K562 (cell line): ENCODE measurements around the gene IL7R. TPM values are rescaled to one million over a fixed set of nuclear protein-coding genes. Genes with fewer than 3 reads are reported as not detected.

Experiments
- ATAC-seq: fragments of 200-7000 bp; cut with Tn5 transposase; 3 replicates; pipeline ENCODE4 v1.9.1; 2020; ENCODE audit warnings: moderate library complexity
- BruUV-seq: library from RNA; stranded (reverse); fragments of 400-500 nt; replicated peaks from 2 replicates; lab custom pipeline; 2021; lab: Mats Ljungman, UMichigan
- CTCF ChIA-PET: fragments of 300-600 bp; formaldehyde crosslinking; extraction: SDS; loops from one replicate; lab custom pipeline; 2021; ENCODE audit warnings: low intra/inter-chr PET ratio; lab: Yijun Ruan, JAX
- POLR2A ChIA-PET: fragments of 300-600, 350-650 bp; sonication (Branson Sonifier 250); formaldehyde crosslinking; extraction: SDS; loops from one replicate; lab custom pipeline; 2021; ENCODE audit warnings: antibody characterized with exemption, inconsistent platforms; lab: Yijun Ruan, JAX
- DNase-seq, 4 experiments: peaks; one replicate each; pipeline versions ENCODE4 v3.0.0 to v3.0.0-alpha.2; 2011 to 2018; ENCODE audit warnings: low spot score in 3 of 4, mixed read lengths in 3 of 4; ENCODE audit errors: extremely low read depth in 1 of 4
- FAIRE-seq: peaks from 2 replicates; lab custom pipeline; 2011; peaks lifted over from hg19 to GRCh38; lab: Jason Lieb, UNC
- H2AFZ ChIP-seq: 2 replicates; pipeline ENCODE4 v1.6.0; 2011; ENCODE audit warnings: low read depth, low read length, control low read depth, inconsistent platforms
- H3K27ac ChIP-seq: fragments of 200-600 bp; 3 replicates; pipeline ENCODE4 v1.8.0; 2011; ENCODE audit warnings: low read depth, mild to moderate bottlenecking, control low read depth, inconsistent platforms, low read length, moderate library complexity, mixed read lengths; ENCODE audit errors: extremely low read depth
- H3K27me3 ChIP-seq, 2 experiments: fragments of 300-600 bp in 1 of 2; 2 replicates in 1 of 2; 3 replicates in 1 of 2; pipeline versions ENCODE4 v1.6.0 to v1.8.0; 2011; ENCODE audit warnings: inconsistent platforms in 2 of 2, low read length in 2 of 2, mild to moderate bottlenecking in 1 of 2, mixed read lengths in 1 of 2, moderate library complexity in 1 of 2; ENCODE audit not compliant: control insufficient read depth in 2 of 2, insufficient read depth in 2 of 2
- H3K36me3 ChIP-seq: fragments of 300-600 bp; 3 replicates; pipeline ENCODE4 v1.8.0; 2011; ENCODE audit warnings: mild to moderate bottlenecking, low read length, inconsistent platforms; ENCODE audit not compliant: control insufficient read depth, insufficient read depth
- H3K4me1 ChIP-seq, 2 experiments: fragments of 200-600 bp in 1 of 2; replicated peaks in 1 of 2; 2 replicates in 1 of 2; 3 replicates in 1 of 2; pipeline versions ENCODE4 v1.5.1 to v1.8.0; 2011; ENCODE audit warnings: inconsistent platforms in 2 of 2, low read length in 2 of 2, mild to moderate bottlenecking in 1 of 2, mixed read lengths in 1 of 2, moderate library complexity in 1 of 2; ENCODE audit not compliant: control insufficient read depth in 2 of 2, insufficient read depth in 2 of 2
- H3K4me2 ChIP-seq: 2 replicates; pipeline ENCODE4 v1.6.1; 2011; ENCODE audit warnings: low read length, control low read depth, inconsistent platforms, mixed read lengths; ENCODE audit not compliant: insufficient read depth
- H3K4me3 ChIP-seq: fragments of 200-600 bp; sonication (generic), shearing (Covaris generic); 2 replicates; pipeline ENCODE4 v1.5.1; 2016; ENCODE audit warnings: control low read depth, inconsistent platforms
- H3K79me2 ChIP-seq: fragments of 200-600 bp; 3 replicates; pipeline ENCODE4 v1.8.0; 2011; ENCODE audit warnings: low read length, inconsistent platforms; ENCODE audit not compliant: control insufficient read depth, insufficient read depth
- H3K9ac ChIP-seq, 2 experiments: 2 replicates each; pipeline versions ENCODE4 v1.6.0 to v1.6.1; 2011; ENCODE audit warnings: low read depth in 2 of 2, low read length in 2 of 2, control low read depth in 1 of 2, inconsistent platforms in 1 of 2, mild to moderate bottlenecking in 1 of 2, mixed read lengths in 1 of 2; ENCODE audit not compliant: insufficient read depth in 1 of 2
- H3K9me1 ChIP-seq: one replicate; pipeline ENCODE4 v1.6.0; 2011; ENCODE audit warnings: inconsistent platforms, mild to moderate bottlenecking, low read length, moderate library complexity; ENCODE audit not compliant: control insufficient read depth, insufficient read depth
- H3K9me3 ChIP-seq: replicated peaks from 2 replicates; pipeline ENCODE4 v1.5.1; 2011; ENCODE audit warnings: low read depth, low read length, inconsistent platforms; ENCODE audit not compliant: control insufficient read depth, insufficient read depth
- H4K20me1 ChIP-seq: replicated peaks from 2 replicates; pipeline ENCODE4 v1.6.1; 2011; ENCODE audit warnings: low read length, inconsistent platforms, mixed read lengths; ENCODE audit not compliant: control insufficient read depth, insufficient read depth
- CBFA2T2 ChIP-seq: fragments of 450-650 bp; conservative IDR thresholded peaks from 2 replicates; pipeline ENCODE4 v1.6.1; 2017; ENCODE audit warnings: mild to moderate bottlenecking
- EWSR1 ChIP-seq: fragments of 450-650 bp; IDR thresholded peaks from 2 replicates; pipeline ENCODE4 v1.6.1; 2018; ENCODE audit warnings: borderline replicate concordance, mild to moderate bottlenecking, low read depth, moderate library complexity; ENCODE audit not compliant: partially characterized antibody
- GABPB1 ChIP-seq: sonication (generic); formaldehyde crosslinking; IDR thresholded peaks from 2 replicates; pipeline ENCODE4 v1.8.0; 2022; ENCODE audit warnings: mild to moderate bottlenecking, missing genetic modification reagents
- HIVEP1 ChIP-seq: fragments of 250-450 bp; sonication (Bioruptor Pico); IDR thresholded peaks from 2 replicates; pipeline ENCODE4 v1.4.0; 2020; ENCODE audit warnings: mild to moderate bottlenecking
- MBD2 ChIP-seq: sonication (generic); IDR thresholded peaks from 2 replicates; pipeline ENCODE4 v1.6.1; 2016; ENCODE audit warnings: low read depth, borderline replicate concordance
- NBN ChIP-seq: fragments of 450-650 bp; IDR thresholded peaks from 2 replicates; pipeline ENCODE4 v1.6.1; 2016; ENCODE audit warnings: low read depth, mild to moderate bottlenecking
- NCOA4 ChIP-seq: fragments of 450-650 bp; IDR thresholded peaks from 2 replicates; pipeline ENCODE4 v1.6.1; 2018; ENCODE audit warnings: mild to moderate bottlenecking; ENCODE audit not compliant: partially characterized antibody
- NFE2L1 ChIP-seq: fragments of 450-650 bp; IDR thresholded peaks from 2 replicates; pipeline ENCODE4 v1.6.1; 2016; ENCODE audit warnings: missing genetic modification characterization, low read depth, mild to moderate bottlenecking, missing compliant biosample characterization, moderate library complexity, borderline replicate concordance
- POLR3A ChIP-seq: IDR thresholded peaks from 2 replicates; pipeline ENCODE4 v1.6.1; 2011; ENCODE audit warnings: borderline replicate concordance, mild to moderate bottlenecking, moderate library complexity; ENCODE audit not compliant: insufficient read length, insufficient read depth; ENCODE audit errors: extremely low read depth
- PTRF ChIP-seq: fragments of 450-650 bp; IDR thresholded peaks from 2 replicates; pipeline ENCODE4 v1.6.1; 2016; ENCODE audit warnings: mild to moderate bottlenecking, missing genetic modification characterization, missing compliant biosample characterization
- ZKSCAN3 ChIP-seq: fragments of 250-450 bp; sonication (Bioruptor Pico); IDR thresholded peaks from 2 replicates; pipeline ENCODE4 v1.4.0; 2020
- ZNF134 ChIP-seq: fragments of 250-450 bp; sonication (Bioruptor Pico); conservative IDR thresholded peaks from 2 replicates; pipeline ENCODE4 v1.4.0; 2020
- ZNF41 ChIP-seq: fragments of 250-450 bp; sonication (Bioruptor Pico); conservative IDR thresholded peaks from 2 replicates; pipeline ENCODE4 v1.4.0; 2020; ENCODE audit warnings: mild to moderate bottlenecking
- ZNF764 ChIP-seq: fragments of 250-450 bp; sonication (Bioruptor Pico); IDR thresholded peaks from 2 replicates; pipeline ENCODE4 v1.4.0; 2020; ENCODE audit warnings: low read depth, mild to moderate bottlenecking, moderate library complexity
- WGBS: fragments of 100-300 bp; shearing (Covaris generic); methylation state at CpG from one replicate; pipeline ENCODE4 v1.1.6; 2016; ENCODE audit warnings: low coverage, mixed read lengths; ENCODE audit not compliant: insufficient coverage; ENCODE audit errors: missing lambda C conversion rate; 5-methylcytosine and 5-hydroxymethylcytosine counted together
- in situ Hi-C: fragments of 300-500 bp; cut with MboI; formaldehyde crosslinking; loops from 4 replicates; pipeline ENCODE4 v1.15.0; 2018; ENCODE audit warnings: inconsistent platforms, mixed read lengths
- intact Hi-C: fragments of 100-400 bp; cut with micrococcal nuclease; formaldehyde crosslinking; loops from 2 replicates; pipeline ENCODE4 v1.14.2; 2022
- polyA plus RNA-seq, 8 experiments: library from polyadenylated mRNA; depleted of rRNA in 4 of 8; stranded (reverse) in 5 of 8; unstranded in 3 of 8; fragments of >200 nt; fragmentation: Nextera tagmentation in 2 of 8; fragmentation: Illumina TruSeq in 1 of 8; extraction: Ambion mirVana in 2 of 8; extraction: Trizol in 1 of 8; gene quantifications; 2 replicates each; pipeline versions ENCODE4 v1.2.1 to v1.2.3, GENCODE V29; 2011 to 2014; ENCODE audit warnings: inconsistent platforms in 1 of 8, missing spikeins in 1 of 8
- total RNA-seq, 7 experiments: library from RNA; depleted of rRNA in 6 of 7; stranded (reverse); fragments of >200 nt in 6 of 7; fragmentation: Illumina TruSeq in 2 of 7; extraction: Trizol in 2 of 7; gene quantifications; 2 replicates each; pipeline versions ENCODE4 v1.2.1 to v1.2.3, GENCODE V29; 2011 to 2021; ENCODE audit warnings: low replicate concordance in 1 of 7

Gene IL7R
- total and polyA plus RNA-seq, 9 of the 15 experiments (the other 6 are each of a cell fraction or from before 2014, with no cell fraction given): 0.04 to 0.98 (median 0.09) TPM; not detected in 3

- CTCF ChIA-PET: no interaction called here
- intact Hi-C loops (no loop called here), in situ Hi-C loops (no loop called here)
- Histone ChIP-seq H3K9ac (no peak overlapping the region), H3K4me3 (no peak overlapping the region), H3K27ac (no peak overlapping the region), H2AFZ (no peak overlapping the region), H3K9me1 (no peaks in the 10 kb centered on the region), H3K36me3 (no peaks in the 10 kb centered on the region), H3K9me3 (no peaks in the 10 kb centered on the region), H3K4me1 (no peaks in the 10 kb centered on the region), H3K79me2 (no peaks in the 10 kb centered on the region), H3K4me2 (no peak overlapping the region), H3K27me3 (no peaks in the 10 kb centered on the region), H4K20me1 (no peaks in the 10 kb centered on the region)
- FAIRE-seq (no peak), ATAC-seq (no peak), DNase-seq (no peak)
- TF ChIP-seq EWSR1 (no peak), PTRF (tag) (no peak), ZNF41 (CRISPR knock-in tag) (no peak), ZNF134 (CRISPR knock-in tag) (peak; percentile 88)
- WGBS: 0% methylated on average over 4 of the region's 4 CpGs
- POLR2A ChIA-PET: interaction anchor here (0.6 kb wide), 1 partner anchor 45 kb away, joined by 3 read pairs; no protein-coding TSS in a partner anchor
- no TSS peak for BruUV-seq
Measured at GRCh38 chr5:35867998-35868397, 11.3 kb downstream of the IL7R start.

- Histone ChIP-seq H3K4me1 (no peaks in the 10 kb centered on the region), H3K9ac (no peak overlapping the region)
- no peak for ATAC-seq
- TF ChIP-seq POLR3A (no peak), NBN (no peak), NCOA4 (no peak), GABPB1 (CRISPR knock-in tag) (no peak), HIVEP1 (CRISPR knock-in tag) (no peak), ZNF764 (CRISPR knock-in tag) (no peak), ZKSCAN3 (CRISPR knock-in tag) (no peak), MBD2 (no peak), CBFA2T2 (no peak), NFE2L1 (tag) (no peak)
- TF ChIP-seq, all 486 proteins: peak for 0
- ChIA-PET CTCF (no interaction called here), POLR2A (interaction anchor here (0.6 kb wide), 1 partner anchor 697 kb away, joined by 3 read pairs; no protein-coding TSS in a partner anchor)
- in situ Hi-C loops (no loop called here), intact Hi-C loops (no loop called here)
- Histone ChIP-seq H3K9me1 (no peaks in the 10 kb centered on the region), H3K9me3 (no peaks in the 10 kb centered on the region), H3K27me3 (no peaks in the 10 kb centered on the region), H4K20me1 (no peaks in the 10 kb centered on the region), H3K4me3 (no peak overlapping the region), H3K27ac (no peak overlapping the region), H3K36me3 (no peaks in the 10 kb centered on the region), H3K79me2 (no peaks in the 10 kb centered on the region), H2AFZ (no peak overlapping the region), H3K4me2 (no peak overlapping the region)
- 0% methylated on average over 5 of the region's 5 CpGs for WGBS
- FAIRE-seq (no peak), DNase-seq (no peak)
- no TSS peak for BruUV-seq
Measured at GRCh38 chr5:35869685-35870277, 13.1 kb downstream of the IL7R start.
